ENCODE measurements around the gene ASXL2. TPM values are rescaled to one million over a fixed set of nuclear protein-coding genes. Genes with fewer than 3 reads are reported as not detected.
"Not testable (repeated sequence)": the region's sequence is repeated elsewhere in the genome, so short reads cannot be mapped to it uniquely, and the experiment has no call there.

Gene ASXL2
- total RNA-seq, 1 donor from 2014 or later, result 38.4 TPM

DNA sequence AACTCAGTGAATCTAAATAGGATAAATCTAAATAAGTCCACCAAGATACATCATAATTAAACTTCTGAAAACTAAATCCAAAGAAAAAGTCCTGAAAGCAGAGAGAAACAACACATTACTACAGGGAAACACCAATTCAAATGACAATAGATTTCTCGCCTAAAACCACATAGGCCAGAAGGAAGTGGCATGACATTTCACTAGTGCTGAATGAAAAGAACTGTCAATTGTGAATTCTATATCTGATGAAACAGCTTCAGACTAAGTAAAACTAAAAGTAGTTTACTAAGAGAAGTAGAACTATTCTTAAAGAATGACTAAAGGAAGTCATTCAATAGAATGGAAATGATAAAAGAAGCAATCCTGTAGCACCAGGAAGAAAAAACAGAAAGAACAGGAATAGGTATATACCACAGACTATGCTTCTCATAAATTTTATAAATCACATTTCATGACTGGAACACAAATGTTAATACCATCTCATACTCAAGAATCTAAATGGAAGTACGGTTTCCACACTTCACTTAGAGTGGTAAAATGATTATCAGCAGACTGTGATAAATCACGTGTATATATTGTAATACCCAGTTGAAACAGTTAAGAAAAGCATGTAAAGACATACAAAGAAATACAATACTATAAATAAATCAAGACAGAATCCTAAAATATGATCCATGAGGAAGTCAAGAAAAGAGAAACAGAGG is 46.4 kb downstream of the ASXL2 start:
- DNase-seq, result no peak
- no peaks in the 10 kb centered on the region for H3K27me3 Mint-ChIP-seq
- peaks cover 52% of the 10 kb centered on the region for H3K36me3 Mint-ChIP-seq (ENCODE audit: low read depth)
- peaks cover 2% of the 10 kb centered on the region for H3K4me1 Mint-ChIP-seq
- ATAC-seq (ENCODE audit: low read depth), result no peak
- TF ChIP-seq, protein P1, sequence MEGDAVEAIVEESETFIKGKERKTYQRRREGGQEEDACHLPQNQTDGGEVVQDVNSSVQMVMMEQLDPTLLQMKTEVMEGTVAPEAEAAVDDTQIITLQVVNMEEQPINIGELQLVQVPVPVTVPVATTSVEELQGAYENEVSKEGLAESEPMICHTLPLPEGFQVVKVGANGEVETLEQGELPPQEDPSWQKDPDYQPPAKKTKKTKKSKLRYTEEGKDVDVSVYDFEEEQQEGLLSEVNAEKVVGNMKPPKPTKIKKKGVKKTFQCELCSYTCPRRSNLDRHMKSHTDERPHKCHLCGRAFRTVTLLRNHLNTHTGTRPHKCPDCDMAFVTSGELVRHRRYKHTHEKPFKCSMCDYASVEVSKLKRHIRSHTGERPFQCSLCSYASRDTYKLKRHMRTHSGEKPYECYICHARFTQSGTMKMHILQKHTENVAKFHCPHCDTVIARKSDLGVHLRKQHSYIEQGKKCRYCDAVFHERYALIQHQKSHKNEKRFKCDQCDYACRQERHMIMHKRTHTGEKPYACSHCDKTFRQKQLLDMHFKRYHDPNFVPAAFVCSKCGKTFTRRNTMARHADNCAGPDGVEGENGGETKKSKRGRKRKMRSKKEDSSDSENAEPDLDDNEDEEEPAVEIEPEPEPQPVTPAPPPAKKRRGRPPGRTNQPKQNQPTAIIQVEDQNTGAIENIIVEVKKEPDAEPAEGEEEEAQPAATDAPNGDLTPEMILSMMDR (IDR thresholded peaks at IDR 0.05), result no peak
- H3K4me3 Mint-ChIP-seq, result no peak overlapping the region
- ChIA-PET CTCF (no interaction called here), POLR2A (interaction anchor here (0.7 kb wide), 2 partner anchors 19 to 212 kb away, joined by 4 to 6 read pairs; no protein-coding TSS in a partner anchor)
- intact Hi-C loops (cut with micrococcal nuclease), result no loop called here
- H3K27ac Mint-ChIP-seq, result no peak overlapping the region
- H3K9me3 Mint-ChIP-seq, result peaks cover 8% of the 10 kb centered on the region

DNA sequence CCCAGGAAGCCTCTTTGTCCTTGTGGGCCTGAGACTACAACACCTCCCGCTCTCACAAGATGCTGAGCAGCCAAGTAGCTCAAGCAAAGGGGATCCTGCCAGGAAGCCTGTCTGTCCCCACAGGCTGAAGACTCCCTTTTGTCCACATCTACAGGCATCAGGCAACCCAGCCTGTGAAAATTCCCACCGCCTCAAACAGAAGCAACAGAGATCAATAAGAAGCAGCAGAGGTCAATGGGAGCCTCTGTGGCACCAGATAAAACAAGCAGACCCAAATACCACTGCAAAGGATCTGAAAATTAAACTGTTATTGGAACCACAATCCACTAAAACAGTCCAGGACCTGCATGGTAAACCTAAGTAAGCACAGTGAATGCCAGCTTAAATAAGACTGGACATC is 48.5 kb downstream of the ASXL2 start:
- no peak for DNase-seq
- CTCF ChIA-PET, result no interaction called here
- ATAC-seq (ENCODE audit: low read depth), result no peak
- intact Hi-C loops (cut with micrococcal nuclease), result no loop called here
- H3K9me3 Mint-ChIP-seq, result peaks cover 8% of the 10 kb centered on the region
- H3K4me3 Mint-ChIP-seq, result no peak overlapping the region
- no peak overlapping the region for H3K27ac Mint-ChIP-seq
- TF ChIP-seq, protein P1 (IDR thresholded peaks at IDR 0.05), result no peak
- H3K36me3 Mint-ChIP-seq (ENCODE audit: low read depth), result peaks cover 43% of the 10 kb centered on the region
- H3K27me3 Mint-ChIP-seq, result no peaks in the 10 kb centered on the region
- POLR2A ChIA-PET, result no interaction called here
- peaks cover 19% of the 10 kb centered on the region for H3K4me1 Mint-ChIP-seq

DNA sequence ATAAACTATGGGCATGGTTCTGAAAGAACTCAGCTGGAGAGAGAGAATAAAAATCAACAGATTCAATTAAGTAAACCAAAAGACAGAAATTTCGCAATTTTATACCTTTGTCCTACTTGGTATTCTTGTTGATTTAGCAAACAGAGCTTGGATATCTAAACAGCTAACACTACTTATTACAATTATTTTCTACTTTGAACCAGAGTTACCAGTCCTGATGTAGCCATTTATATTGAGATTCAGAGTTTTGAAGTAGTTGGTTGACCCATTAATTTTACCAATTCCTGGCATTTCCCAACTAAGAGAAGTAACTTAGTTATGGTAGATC is 48.9 kb downstream of the ASXL2 start:
- H3K27me3 Mint-ChIP-seq, result no peaks in the 10 kb centered on the region
- ChIA-PET POLR2A (no interaction called here), CTCF (no interaction called here)
- no peak for ATAC-seq (ENCODE audit: low read depth)
- no peak overlapping the region for H3K27ac Mint-ChIP-seq
- intact Hi-C loops (cut with micrococcal nuclease), result no loop called here
- TF ChIP-seq, protein P1 (IDR thresholded peaks at IDR 0.05), result no peak
- peaks cover 40% of the 10 kb centered on the region for H3K36me3 Mint-ChIP-seq (ENCODE audit: low read depth)
- H3K4me3 Mint-ChIP-seq, result no peak overlapping the region
- peaks cover 23% of the 10 kb centered on the region for H3K4me1 Mint-ChIP-seq
- peaks cover 8% of the 10 kb centered on the region for H3K9me3 Mint-ChIP-seq
- DNase-seq, result no peak

DNA sequence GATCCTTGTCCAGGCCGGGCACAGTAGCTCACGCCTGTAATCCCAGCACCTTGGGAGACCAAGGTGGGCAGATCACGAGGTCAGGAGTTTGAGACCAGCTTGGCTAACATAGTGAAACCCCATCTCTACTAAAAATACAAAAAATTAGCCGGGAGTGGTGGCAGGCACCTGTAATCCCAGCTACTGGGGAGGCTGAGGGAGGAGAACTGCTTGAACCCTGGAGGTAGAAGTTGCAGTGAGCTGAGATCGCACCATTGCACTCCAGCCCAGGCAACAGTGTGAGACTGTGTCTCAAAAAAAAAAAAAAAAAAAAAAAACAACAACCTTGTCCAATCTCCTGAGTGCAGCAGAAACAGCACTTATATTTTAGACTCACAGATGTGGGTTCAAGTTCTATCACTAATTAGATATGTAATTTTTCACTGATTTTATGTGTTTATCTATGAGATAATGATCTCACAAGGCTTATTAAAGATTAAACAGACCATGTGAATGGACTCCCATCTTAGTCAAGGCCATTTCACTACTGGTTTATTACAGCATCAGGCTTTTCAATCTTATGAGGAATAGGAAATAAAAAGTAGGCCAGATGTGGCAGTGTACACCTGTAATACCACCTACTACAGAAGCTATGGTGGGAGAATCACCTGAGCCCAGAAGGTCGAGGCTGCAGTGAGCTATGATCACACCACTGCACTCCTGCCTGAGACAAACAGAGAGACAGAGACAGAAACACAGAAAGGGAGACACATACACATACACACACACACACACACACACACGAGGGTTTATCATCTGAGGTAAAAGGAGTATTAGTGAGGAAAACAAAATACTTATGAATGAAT is 49.5 kb downstream of the ASXL2 start:
- H3K27me3 Mint-ChIP-seq; POLR2A ChIA-PET; CTCF ChIA-PET; H3K9me3 Mint-ChIP-seq; intact Hi-C loops (cut with micrococcal nuclease); H3K4me3 Mint-ChIP-seq; H3K27ac Mint-ChIP-seq; DNase-seq; ATAC-seq (ENCODE audit: low read depth): not testable (repeated sequence)
- peaks cover 36% of the 10 kb centered on the region for H3K36me3 Mint-ChIP-seq (ENCODE audit: low read depth)
- peaks cover 27% of the 10 kb centered on the region for H3K4me1 Mint-ChIP-seq

DNA sequence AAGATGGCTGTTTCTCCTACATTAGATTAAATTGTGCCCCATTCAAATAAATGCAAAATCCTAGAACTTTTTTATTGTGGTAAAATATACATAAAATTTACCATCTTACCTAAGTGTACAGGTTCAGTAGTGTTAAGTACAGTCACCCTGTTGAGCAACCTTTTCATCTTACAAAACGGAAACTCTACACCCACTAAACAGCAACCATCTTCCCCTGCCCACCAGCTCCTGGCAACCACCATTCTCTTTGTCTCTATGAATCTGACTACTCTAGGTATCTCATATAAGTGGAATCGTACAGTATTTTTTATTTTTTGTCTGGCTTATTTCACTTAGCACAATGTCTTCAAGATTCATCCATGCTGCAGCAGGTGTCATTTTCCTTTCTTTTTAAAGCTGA is 53.0 kb downstream of the ASXL2 start:
- H3K4me3 Mint-ChIP-seq, result peak overlapping the region; percentile 1
- ChIA-PET POLR2A (no interaction called here), CTCF (interaction anchor here (0.6 kb wide), 1 partner anchor 14 kb away, joined by 3 read pairs; no protein-coding TSS in a partner anchor)
- no peaks in the 10 kb centered on the region for H3K27me3 Mint-ChIP-seq
- intact Hi-C loops (cut with micrococcal nuclease), result no loop called here
- H3K4me1 Mint-ChIP-seq, result peaks cover 43% of the 10 kb centered on the region
- H3K27ac Mint-ChIP-seq, result peak overlapping the region; percentile 30
- DNase-seq (no peak), ATAC-seq (ENCODE audit: low read depth) (no peak)
- TF ChIP-seq, protein P1 (IDR thresholded peaks at IDR 0.05), result no peak
- H3K36me3 Mint-ChIP-seq (ENCODE audit: low read depth), result peaks cover 13% of the 10 kb centered on the region
- no peaks in the 10 kb centered on the region for H3K9me3 Mint-ChIP-seq

All from activated B cell treated with CpG ODN at 0.5 μM for 24 hours (primary cell).